Transverse colon (tissue), 4 donors: ENCODE data around the gene CBFA2T2. TPM values are rescaled to one million over a fixed set of nuclear protein-coding genes. Genes with fewer than 3 reads are reported as not detected.

Experiments used
- DNase-seq: peaks from one replicate; pipeline ENCODE4 v3.0.0-alpha.2; 2019
- H3K27ac ChIP-seq, 4 donors: fragments of 200-600 bp; sonication (generic); 2 replicates each; pipeline ENCODE4 v1.5.1; 2016 to 2018; ENCODE audit warnings: inconsistent platforms in 4 of 4
- H3K27me3 ChIP-seq: fragments of 200-600 bp; sonication (generic); 2 replicates; pipeline ENCODE4 v1.5.1; 2017; ENCODE audit warnings: inconsistent platforms
- H3K36me3 ChIP-seq, 4 donors: fragments of 200-600 bp; sonication (generic); 2 replicates each; pipeline ENCODE4 v1.5.1; 2017 to 2019; ENCODE audit warnings: inconsistent platforms in 4 of 4
- H3K4me1 ChIP-seq, 4 donors: fragments of 200-600 bp; sonication (generic); 2 replicates each; pipeline ENCODE4 v1.5.1; 2017 to 2020; ENCODE audit warnings: inconsistent platforms in 4 of 4
- H3K4me3 ChIP-seq, 4 donors: fragments of 200-600 bp; sonication (generic); 1 replicate in 1 of 4; 2 replicates in 3 of 4; pipeline versions ENCODE4 v1.5.1 to v1.6.1; 2017 to 2019; ENCODE audit warnings: inconsistent platforms in 4 of 4
- H3K9me3 ChIP-seq, 2 donors: fragments of 200-600 bp; sonication (generic); 2 replicates each; pipeline ENCODE4 v1.5.1; 2017 to 2019; ENCODE audit warnings: inconsistent platforms in 2 of 2
- CTCF ChIP-seq, 5 experiments: fragments of 200-600 bp in 3 of 5; fragments of 450-650 bp in 2 of 5; sonication (generic) in 3 of 5; IDR thresholded peaks; 1 replicate in 2 of 5; 2 replicates in 3 of 5; pipeline ENCODE4 v1.5.1; 2016 to 2017; ENCODE audit warnings: antibody characterized with exemption in 5 of 5, inconsistent platforms in 3 of 5, mild to moderate bottlenecking in 2 of 5, moderate library complexity in 1 of 5
- EP300 ChIP-seq: sonication (generic); formaldehyde crosslinking; IDR thresholded peaks from one replicate; pipeline ENCODE4 v1.6.1; 2017; ENCODE audit warnings: antibody characterized with exemption, low read depth
- POLR2A ChIP-seq: fragments of 450-650 bp; IDR thresholded peaks from one replicate; pipeline ENCODE4 v1.6.1; 2016; ENCODE audit warnings: antibody characterized with exemption, mild to moderate bottlenecking, moderate library complexity
- POLR2AphosphoS5 ChIP-seq, 3 donors: sonication (generic); formaldehyde crosslinking; IDR thresholded peaks; one replicate each; pipeline ENCODE4 v1.6.1; 2016; ENCODE audit warnings: antibody characterized with exemption in 3 of 3
- WGBS, 2 donors: methylation state at CpG; one replicate each; pipeline ENCODE4 v1.1.5; 2018; ENCODE audit warnings: low coverage in 1 of 2; 5-methylcytosine and 5-hydroxymethylcytosine counted together
- in situ Hi-C, 4 donors: fragments of 200-750 bp; cut with MboI; loops; one replicate each; pipeline versions ENCODE4 v1.15.0 to v1.15.1; 2017; ENCODE audit warnings: low sequenced_read_pairs in 3 of 4, low pct_ligation_motif_present in 1 of 4, low pct_unique_long_range_greater_than_20kb in 1 of 4
- intact Hi-C: fragments of 100-400 bp; cut with DNase I; formaldehyde crosslinking; loops from one replicate; pipeline ENCODE4 v1.15.1; 2023; ENCODE audit warnings: low total_unique reads
- total RNA-seq, 4 donors: library from RNA; depleted of rRNA; stranded (reverse); fragments of >200 nt; gene quantifications; one replicate each; pipeline ENCODE4 v1.1.0, GENCODE V29; 2016

CBFA2T2 gene
- total RNA-seq, 4 donors from 2014 or later, result 35.8 to 62.3 (median 46.6) TPM

DNA sequence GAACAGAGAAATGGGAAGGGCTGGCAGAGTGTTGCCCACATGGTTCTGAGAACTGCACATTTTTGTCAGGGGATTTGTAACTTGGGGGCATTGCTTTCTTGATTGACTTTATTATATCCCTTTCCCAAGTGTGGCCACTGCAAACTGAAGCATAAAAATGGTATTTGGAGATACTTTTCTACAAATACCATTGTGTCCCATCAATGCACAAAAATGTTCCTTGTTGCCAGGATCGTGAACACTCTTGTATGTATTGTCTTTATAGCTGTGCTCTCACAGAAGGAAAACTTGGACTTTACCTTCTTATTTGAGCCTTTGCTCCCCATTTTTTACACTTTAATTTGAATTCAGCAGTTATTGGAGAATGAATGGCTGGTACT, 115.1 kb downstream of the CBFA2T2 start:
- H3K9me3 ChIP-seq, result no peaks in the 10 kb centered on the region
- H3K4me1 ChIP-seq, result no peaks in the 10 kb centered on the region
- intact Hi-C loops (no loop called here), in situ Hi-C loops (no loop called here)
- no peak overlapping the region for H3K27ac ChIP-seq
- no peaks in the 10 kb centered on the region for H3K36me3 ChIP-seq
- WGBS, 2 donors, result 27 to 67% methylated on average over 1 of the region's 1 CpG
- TF ChIP-seq EP300 (no peak), POLR2AphosphoS5 (IDR thresholded peaks at IDR 0.05) (no peak), CTCF (IDR thresholded peaks at IDR 0.05) (no peak), POLR2A (no peak)
- no peak overlapping the region for H3K4me3 ChIP-seq
- DNase-seq, result no peak
- H3K27me3 ChIP-seq, result no peaks in the 10 kb centered on the region

DNA sequence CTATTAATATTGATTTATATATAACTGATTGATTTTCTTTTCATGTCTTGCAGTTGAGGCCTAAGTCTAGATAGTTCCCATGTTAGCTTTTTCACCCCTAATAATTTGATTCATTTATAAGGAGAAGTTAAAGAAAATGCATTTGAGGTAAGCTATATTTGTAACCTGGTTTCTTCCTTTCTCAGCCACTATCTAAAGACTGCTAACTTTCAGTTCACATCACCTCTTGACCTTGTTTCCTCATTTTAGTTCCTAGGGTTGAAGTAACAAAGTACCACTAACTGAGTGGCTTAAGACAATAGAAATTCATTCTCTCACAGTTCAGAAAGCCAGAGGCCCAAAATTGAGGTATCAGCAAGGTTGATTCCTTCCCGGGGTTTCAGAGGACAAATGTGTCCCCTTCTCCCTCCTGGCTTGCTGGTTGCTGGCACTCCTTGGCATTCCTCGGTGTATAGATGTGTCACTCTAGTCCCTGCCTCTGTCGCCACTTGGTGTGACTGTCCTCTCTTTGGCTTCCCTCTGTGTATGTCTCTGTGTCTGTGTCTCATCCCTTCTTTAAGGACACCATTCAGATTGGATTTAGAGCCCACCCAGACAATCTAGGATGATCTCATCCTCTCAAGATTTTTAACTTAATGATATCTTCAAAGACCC, 116.3 kb downstream of the CBFA2T2 start:
- H3K27ac ChIP-seq, result no peak overlapping the region
- intact Hi-C loops (no loop called here), in situ Hi-C loops (no loop called here)
- no peaks in the 10 kb centered on the region for H3K4me1 ChIP-seq
- no peaks in the 10 kb centered on the region for H3K9me3 ChIP-seq
- H3K36me3 ChIP-seq, result no peaks in the 10 kb centered on the region
- TF ChIP-seq POLR2A, result no peak
- TF ChIP-seq CTCF (IDR thresholded peaks at IDR 0.05), result no peak
- TF ChIP-seq POLR2AphosphoS5 (IDR thresholded peaks at IDR 0.05), result no peak
- TF ChIP-seq EP300, result no peak
- H3K4me3 ChIP-seq, result no peak overlapping the region
- no peak for DNase-seq
- H3K27me3 ChIP-seq, result no peaks in the 10 kb centered on the region
- WGBS, 2 donors, result 80 to 89% methylated on average over 1 to 3 of the region's 3 CpGs

- Histone ChIP-seq H3K4me3 (no peak overlapping the region), H3K9me3 (no peaks in the 10 kb centered on the region), H3K4me1 (peaks cover 0 to 8% (median 4%) of the 10 kb centered on the region in 4 donors), H3K27ac (no peak overlapping the region), H3K36me3 (peaks cover 0 to 17% (median 3%) of the 10 kb centered on the region in 4 donors), H3K27me3 (no peaks in the 10 kb centered on the region)
- in situ Hi-C loops, result no loop called here
- intact Hi-C loops, result no loop called here
- DNase-seq, result no peak
- WGBS, 2 donors, result 94 to 100% methylated on average over 2 of the region's 2 CpGs
- no peak for TF ChIP-seq EP300
- no peak for TF ChIP-seq POLR2AphosphoS5 (IDR thresholded peaks at IDR 0.05)
- no peak for TF ChIP-seq POLR2A
- no peak for TF ChIP-seq CTCF (IDR thresholded peaks at IDR 0.05)
Observed at GRCh38 chr20:33609504-33609903, 119.6 kb downstream of the CBFA2T2 start.

DNA sequence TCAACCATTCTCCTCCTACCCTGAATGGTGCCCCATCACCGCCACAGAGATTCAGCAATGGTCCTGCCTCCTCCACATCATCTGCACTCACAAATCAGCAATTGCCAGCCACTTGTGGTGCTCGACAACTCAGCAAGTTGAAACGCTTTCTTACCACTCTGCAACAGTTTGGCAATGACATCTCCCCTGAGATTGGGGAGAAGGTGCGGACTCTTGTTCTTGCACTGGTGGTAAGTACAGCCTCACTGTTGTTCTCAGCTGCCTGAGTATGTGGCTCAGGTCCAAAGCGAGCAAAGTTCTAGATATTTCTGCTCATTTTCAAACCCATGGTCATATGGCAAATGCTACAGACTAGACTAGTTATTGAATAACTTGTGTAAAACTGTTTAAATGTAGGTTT, 121.2 kb downstream of the CBFA2T2 start:
- Histone ChIP-seq H3K4me1 (peaks cover 0 to 8% (median 4%) of the 10 kb centered on the region in 4 donors), H3K27me3 (no peaks in the 10 kb centered on the region), H3K27ac (no peak overlapping the region), H3K36me3 (peaks cover 0 to 19% (median 8%) of the 10 kb centered on the region in 4 donors), H3K9me3 (no peaks in the 10 kb centered on the region), H3K4me3 (no peak overlapping the region)
- TF ChIP-seq POLR2A (no peak), CTCF (IDR thresholded peaks at IDR 0.05) (no peak), EP300 (no peak), POLR2AphosphoS5 (IDR thresholded peaks at IDR 0.05) (no peak)
- intact Hi-C loops (no loop called here), in situ Hi-C loops (no loop called here)
- DNase-seq, result no peak
- 88 to 97% methylated on average over 4 to 5 of the region's 5 CpGs for WGBS, 2 donors
